ENCODE results near the gene IRF5.
"Not testable (repeated sequence)": the region's sequence is repeated elsewhere in the genome, so short reads cannot be mapped to it uniquely, and the experiment has no call there.

IRF5 gene

GRCh38 chr7:128906766-128907559 lies 30.8 kb upstream of the IRF5 start:
- DNase-seq = no peak

- no peak for DNase-seq
Observed at GRCh38 chr7:128908750-128909624, 28.7 kb upstream of the IRF5 start.

GRCh38 chr7:128909625-128910568 lies 27.8 kb upstream of the IRF5 start:
- DNase-seq = no peak

GRCh38 chr7:128910569-128910945 lies 27.2 kb upstream of the IRF5 start, which contains the start of gene KCP:
Gene KCP (minus strand): TSS chr7:128910709. CDS start chr7:128910676, 33 bp downstream.
- DNase-seq = no peak

GRCh38 chr7:128911423-128912031 lies 26.2 kb upstream of the IRF5 start:
- DNase-seq = no peak

GRCh38 chr7:128912281-128912680 lies 25.4 kb upstream of the IRF5 start:
- no peak for DNase-seq

- DNase-seq = not testable (repeated sequence)
Observed at GRCh38 chr7:128912709-128913495, 24.8 kb upstream of the IRF5 start.

- no peak for DNase-seq
Observed at GRCh38 chr7:128913870-128914565, 23.7 kb upstream of the IRF5 start.

GRCh38 chr7:128914566-128915151 lies 23.1 kb upstream of the IRF5 start:
- DNase-seq = no peak

GRCh38 chr7:128915271-128915819 lies 22.4 kb upstream of the IRF5 start:
- DNase-seq = no peak

- DNase-seq = no peak
Observed at GRCh38 chr7:128915841-128916642, 21.7 kb upstream of the IRF5 start.

GRCh38 chr7:128916643-128916915 lies 21.1 kb upstream of the IRF5 start:
- DNase-seq = no peak

GRCh38 chr7:128917122-128917521 lies 20.6 kb upstream of the IRF5 start:
- DNase-seq = no peak

GRCh38 chr7:128918016-128918665 lies 19.6 kb upstream of the IRF5 start:
- DNase-seq = no peak

- no peak for DNase-seq
Observed at GRCh38 chr7:128919241-128919640, 18.5 kb upstream of the IRF5 start.

- DNase-seq = no peak
Observed at GRCh38 chr7:128919881-128920799, 17.6 kb upstream of the IRF5 start.

GRCh38 chr7:128920913-128921582 lies 16.7 kb upstream of the IRF5 start:
- DNase-seq = no peak
